NT2/D1 (cell line): ENCODE results near the gene CLDN5.

Experiments used
- SUZ12 ChIP-seq: IDR thresholded peaks from 2 replicates; pipeline ENCODE4 v1.6.1; 2011; ENCODE audit not compliant: insufficient read length, insufficient read depth; ENCODE audit errors: extremely low read depth
- YY1 ChIP-seq: IDR thresholded peaks from 2 replicates; pipeline ENCODE4 v1.6.1; 2011; ENCODE audit not compliant: insufficient read length, insufficient read depth
- ZNF274 ChIP-seq: IDR thresholded peaks from 2 replicates; pipeline ENCODE4 v1.6.1; 2011; ENCODE audit warnings: mild to moderate bottlenecking, low read depth, low read length

DNA sequence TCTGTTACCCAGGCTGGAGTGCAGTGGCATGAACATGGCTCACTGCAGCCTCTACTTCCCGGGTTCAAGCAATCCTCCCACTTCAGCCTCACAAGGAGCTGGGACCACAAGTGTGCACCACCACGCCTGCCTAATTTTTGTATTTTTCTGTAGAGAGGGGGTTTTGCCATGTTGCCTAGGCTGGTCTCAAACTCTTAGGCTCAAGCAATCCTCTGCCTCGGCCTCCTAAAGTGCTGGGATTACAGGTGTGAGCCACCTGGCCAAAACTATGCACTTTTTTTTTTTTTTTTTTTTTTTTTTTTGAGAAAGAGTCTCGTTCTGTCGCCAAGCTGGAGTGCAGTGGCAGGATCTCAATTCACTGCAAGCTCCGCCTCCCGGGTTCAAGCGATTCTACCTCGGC lies 12.4 kb upstream of the CLDN5 start:
- TF ChIP-seq YY1 (no peak), ZNF274 (no peak), SUZ12 (no peak)
